HG02623 (cell line): ENCODE results near the gene CAMSAP3.
"Not testable (repeated sequence)": the region's sequence is repeated elsewhere in the genome, so short reads cannot be mapped to it uniquely, and the experiment has no call there.

Experiments used
- ATAC-seq: cut with Tn5 transposase; IDR thresholded peaks from one replicate; pipeline ENCODE4 v1.9.1; 2021; ENCODE audit warnings: moderate library complexity; ENCODE audit not compliant: unreplicated experiment

The CAMSAP3 gene

DNA sequence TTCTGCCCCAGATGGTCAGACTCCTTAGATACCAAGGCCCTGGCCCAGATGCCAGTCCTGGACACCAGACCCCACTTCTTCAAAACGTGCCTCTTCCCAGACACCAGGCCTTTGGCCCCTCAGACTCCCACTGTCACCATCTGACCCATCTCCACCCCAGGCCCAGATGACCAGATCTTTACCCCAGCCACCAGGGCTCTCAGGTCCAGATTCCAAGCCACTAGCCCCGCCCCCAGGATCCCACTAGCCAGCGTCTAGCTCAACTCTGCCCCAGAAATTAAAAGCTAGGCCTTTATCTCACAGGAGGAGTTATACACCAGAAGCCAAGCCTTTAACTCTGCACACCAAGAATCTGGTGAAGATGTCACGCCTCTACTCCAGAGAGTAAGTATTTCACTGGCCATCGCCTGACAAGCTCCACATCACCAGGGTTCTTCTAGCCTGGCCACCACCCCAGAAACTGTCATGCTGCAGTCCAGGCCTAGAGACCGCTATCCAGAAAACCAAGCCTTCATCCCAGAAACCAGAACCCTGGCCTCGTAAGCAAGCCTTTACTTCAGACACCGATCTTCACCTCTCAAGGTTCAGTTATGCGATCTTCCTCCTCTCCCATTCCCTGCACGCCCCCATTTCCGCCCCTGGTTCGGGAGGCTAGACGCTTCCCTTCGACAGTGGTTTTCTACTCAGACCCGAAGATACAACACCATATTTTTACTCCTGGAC lies 33.1 kb downstream of the CAMSAP3 start:
- ATAC-seq = no peak

DNA sequence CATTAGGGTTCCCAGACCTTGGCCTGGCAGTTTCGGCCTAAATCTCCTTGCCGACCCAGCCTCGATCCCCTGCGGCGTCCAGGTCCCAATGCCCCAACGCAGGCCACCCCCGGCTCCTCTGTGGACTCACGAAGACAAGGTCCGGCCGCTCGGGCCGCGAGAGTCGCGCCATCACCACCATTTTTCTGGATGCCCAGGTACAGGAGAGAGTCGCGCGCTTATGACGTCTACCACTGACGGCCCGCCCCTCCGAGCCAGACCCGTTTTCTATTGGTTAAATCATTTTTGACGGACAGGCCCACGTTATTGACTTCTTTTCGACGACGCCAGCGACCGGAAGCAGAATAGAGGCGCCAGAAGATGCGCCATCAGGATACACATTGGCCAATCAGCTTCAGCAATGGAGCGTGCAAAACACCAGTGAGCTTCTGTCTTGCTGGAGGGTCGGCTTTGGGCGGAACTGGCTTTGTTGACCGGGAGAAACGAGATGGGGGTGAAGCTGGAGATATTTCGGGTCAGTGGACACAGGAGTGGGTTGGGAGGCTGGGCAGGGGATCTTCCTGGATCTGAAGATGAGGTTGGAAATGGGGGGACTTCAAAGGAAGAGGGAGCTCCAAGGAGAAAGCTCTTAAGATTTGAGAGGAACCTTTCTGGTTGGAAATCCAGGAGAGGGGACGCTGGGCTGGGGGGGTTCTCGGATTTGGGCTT lies 33.8 kb downstream of the CAMSAP3 start, which contains the start of the genes PET100 and XAB2:
TSS of gene PET100 (plus strand) at position 447 of the 708 bp plus-strand sequence. CDS start at position 488, 41 bp downstream.
TSS of gene XAB2 (minus strand) at position 199 of the 708 bp plus-strand sequence. CDS start at position 181, 18 bp downstream.
- peak; percentile 82 for ATAC-seq

DNA sequence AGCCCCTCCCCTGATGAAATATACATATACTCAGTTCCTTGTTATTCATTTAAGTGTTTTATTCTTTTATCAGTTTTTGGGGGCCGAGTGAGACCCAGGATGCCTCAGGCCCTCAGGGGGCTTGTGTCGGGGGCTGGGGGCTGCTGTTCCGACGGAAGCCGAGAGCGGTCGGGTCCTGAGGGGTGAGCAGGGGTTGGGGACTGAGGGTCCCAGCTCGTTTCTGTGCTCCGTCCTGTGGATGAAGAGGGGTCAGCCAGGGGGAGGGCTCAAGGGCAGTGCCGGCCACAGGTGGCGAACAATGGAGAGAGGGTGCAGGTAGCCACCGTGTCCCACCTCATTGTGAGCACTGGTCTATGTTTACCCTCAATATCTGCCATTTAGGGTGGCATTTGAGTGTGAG lies 35.9 kb downstream of the CAMSAP3 start:
- ATAC-seq = no peak

DNA sequence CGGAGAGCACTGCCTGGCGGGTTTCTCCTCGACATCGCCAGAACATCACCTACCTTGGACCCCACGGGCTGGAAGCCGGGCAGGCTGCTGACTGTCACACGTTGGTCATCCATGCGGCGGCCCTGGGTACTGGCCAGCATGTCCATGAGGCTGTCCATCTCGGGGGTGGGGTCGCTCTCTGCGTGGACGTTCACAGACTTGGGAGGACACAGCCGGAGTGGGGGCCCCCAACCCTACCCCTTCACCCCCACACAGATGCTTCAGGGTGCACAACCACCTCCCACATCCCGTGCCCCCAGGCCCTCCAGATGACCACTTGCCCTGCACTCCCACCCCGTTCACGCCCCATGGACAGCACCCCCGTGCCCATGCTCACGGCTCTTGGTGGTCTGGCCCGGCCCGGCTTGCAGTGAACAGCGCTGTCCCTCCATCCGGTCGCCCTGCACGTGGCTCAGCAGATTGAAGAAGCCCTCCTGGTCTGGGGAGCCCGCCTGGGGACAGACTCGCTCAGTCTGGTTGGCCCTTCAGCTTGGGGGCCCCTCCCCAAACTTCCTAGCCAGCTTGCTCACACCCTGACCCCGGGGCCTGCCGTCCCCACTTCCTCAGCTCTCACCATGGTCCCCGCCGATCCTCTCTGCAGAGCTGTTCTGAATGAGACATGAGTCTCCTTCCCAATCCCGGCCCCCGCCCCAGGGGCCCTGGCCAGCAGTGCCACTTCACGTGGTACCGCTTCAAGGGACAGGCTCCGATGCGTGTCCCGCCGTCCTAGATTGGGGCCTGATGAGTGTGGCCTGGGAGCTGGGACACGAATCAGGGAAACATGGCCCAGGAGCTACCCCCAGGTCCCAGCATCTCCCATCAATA lies 36.9 kb downstream of the CAMSAP3 start:
- no peak for ATAC-seq

DNA sequence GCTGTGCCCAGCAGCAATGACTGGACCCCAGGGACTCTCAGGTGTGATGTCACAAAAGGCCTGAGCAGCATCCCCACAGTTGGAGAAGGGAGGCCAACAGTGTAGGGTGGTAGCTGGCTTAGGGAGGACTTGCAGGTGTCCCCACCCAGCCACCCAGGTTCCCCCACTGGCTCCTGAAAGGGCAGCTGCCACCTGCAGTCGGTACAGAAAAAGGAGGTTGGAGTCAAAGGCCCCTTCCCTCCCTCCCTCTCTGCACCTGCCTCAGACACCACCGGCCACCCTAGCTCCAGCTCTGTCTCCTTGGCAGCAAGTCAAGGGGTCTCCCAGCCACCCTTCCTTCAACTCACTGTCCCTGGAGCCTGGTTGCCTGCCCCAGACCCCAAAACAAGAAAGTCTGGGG lies 38.0 kb downstream of the CAMSAP3 start, which contains the start of gene PCP2:
TSS of gene PCP2 (minus strand) at position 22 of the 400 bp plus-strand sequence. CDS start 262 bp downstream, outside the sequence.
- ATAC-seq = no peak

GRCh38 chr19:7635670-7636069 lies 40.0 kb downstream of the CAMSAP3 start:
- no peak for ATAC-seq

DNA sequence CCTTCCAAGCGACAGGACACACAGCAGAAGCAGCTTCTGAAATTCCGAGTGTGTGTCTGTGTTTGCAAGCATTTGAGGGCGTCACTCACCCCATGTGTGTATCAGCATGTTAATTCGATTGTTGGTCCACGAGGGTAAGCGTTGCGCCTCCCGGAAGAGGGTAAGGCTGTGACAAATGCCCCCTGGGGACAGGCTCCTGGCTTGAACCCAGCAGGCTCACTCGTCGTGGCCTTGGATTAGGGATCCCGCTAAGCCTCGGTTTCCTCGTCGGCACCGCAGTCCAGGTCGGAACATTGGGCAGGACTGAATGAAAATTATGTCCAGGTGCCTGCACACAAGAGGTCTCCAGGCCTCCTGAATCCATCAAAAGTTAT lies 40.6 kb downstream of the CAMSAP3 start:
- no peak for ATAC-seq

DNA sequence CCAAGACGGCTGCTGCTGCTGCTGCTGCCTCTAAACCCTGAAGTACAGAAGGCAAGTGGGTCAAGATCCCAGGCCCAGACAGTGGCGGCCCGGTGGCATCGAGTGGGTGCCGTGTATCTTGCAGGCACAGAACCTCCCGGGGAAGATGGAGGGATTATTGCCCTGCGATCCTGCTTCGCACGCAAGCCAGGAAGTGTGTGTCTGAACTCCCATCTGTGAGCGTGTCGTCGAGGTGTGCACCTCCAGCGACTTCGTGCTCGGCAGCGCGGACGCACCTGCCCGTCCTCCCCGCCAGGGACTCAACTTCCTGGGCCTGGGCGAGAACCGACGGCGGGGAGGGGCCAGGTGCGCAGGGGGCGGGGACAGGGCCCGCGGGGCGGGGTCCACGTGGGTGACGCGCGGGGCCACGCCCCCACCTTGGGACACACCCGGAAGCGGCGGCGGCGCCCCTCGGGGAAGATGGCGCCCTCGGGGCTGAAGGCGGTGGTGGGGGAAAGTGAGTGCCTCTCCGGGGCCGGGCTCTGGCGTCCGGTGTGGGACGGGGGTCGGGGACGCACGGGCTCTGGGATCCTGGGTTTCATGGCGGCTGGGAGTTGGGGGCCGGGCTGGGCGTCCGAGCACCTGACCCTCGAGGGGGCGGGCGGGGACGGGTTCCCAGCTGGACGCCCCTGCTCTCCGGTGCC lies 41.2 kb downstream of the CAMSAP3 start, which contains the start of gene STXBP2:
TSS of gene STXBP2 (plus strand) at position 420 of the 683 bp plus-strand sequence. CDS start at position 460, 40 bp downstream.
- ATAC-seq = peak; percentile 66

GRCh38 chr19:7637374-7638256 lies 42.0 kb downstream of the CAMSAP3 start:
- ATAC-seq = no peak

DNA sequence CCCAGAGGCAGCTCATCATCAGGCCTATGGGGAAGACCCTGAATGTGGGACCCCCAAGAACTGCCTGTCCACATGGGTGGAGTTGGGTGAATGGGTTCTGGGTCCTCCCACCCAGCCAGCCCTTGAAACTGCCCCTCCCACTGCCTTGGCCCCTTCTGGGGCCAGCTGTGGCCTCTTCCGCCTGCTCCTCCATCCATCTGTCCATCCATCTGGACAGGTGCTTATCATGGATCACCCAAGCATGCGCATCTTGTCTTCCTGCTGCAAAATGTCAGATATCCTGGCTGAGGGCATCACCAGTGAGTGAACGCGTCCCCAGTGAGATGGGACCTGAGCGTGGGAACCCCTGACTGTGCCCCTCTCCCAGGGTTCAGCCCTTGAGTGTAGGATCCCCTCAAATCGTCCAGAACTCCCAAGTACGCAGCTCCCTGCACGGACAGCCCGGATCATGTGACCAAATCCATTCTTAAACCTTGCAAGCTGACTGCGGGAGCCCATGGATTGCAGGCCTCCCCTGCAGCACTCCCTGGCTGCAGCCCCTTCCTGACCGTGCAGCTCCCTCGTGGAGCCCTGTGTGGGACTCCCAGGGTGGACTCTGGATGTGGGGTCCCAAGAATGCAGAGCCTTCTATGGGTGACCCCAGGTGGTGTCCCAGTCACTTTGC lies 43.3 kb downstream of the CAMSAP3 start:
- no peak for ATAC-seq

- no peak for ATAC-seq
Observed at GRCh38 chr19:7639863-7640348, 44.2 kb downstream of the CAMSAP3 start.

GRCh38 chr19:7640803-7641202 lies 45.1 kb downstream of the CAMSAP3 start:
- no peak for ATAC-seq

- no peak for ATAC-seq
Observed at GRCh38 chr19:7641290-7642276, 45.9 kb downstream of the CAMSAP3 start.

DNA sequence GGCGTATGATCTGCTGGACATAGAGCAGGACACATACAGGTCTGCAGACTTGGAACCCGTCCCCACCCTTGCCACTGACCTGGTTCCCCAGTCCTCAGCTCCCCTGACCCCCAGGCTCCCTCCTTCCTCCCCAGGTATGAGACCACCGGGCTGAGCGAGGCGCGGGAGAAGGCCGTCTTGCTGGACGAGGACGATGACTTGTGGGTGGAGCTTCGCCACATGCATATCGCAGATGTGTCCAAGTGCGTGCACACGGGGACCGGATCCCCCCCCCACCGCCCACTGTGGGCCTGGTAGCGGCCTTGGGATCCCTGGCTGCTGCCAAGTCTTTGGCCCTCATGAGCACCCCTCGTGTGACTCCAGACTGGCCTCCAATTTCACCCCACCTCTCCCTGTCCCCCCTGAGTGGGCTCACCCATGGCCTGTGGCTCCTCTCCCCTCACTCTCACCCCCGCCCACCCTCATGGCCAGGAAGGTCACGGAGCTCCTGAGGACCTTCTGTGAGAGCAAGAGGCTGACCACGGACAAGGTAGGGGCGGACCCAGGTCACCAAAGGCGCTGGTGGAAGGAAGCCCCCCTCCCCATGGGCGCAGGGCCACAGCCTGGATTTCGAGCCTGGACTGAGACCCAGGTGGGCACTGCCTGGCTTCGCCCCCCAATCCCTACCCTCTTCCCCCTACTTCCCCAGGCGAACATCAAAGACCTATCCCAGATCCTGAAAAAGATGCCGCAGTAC lies 46.8 kb downstream of the CAMSAP3 start:
- no peak for ATAC-seq

DNA sequence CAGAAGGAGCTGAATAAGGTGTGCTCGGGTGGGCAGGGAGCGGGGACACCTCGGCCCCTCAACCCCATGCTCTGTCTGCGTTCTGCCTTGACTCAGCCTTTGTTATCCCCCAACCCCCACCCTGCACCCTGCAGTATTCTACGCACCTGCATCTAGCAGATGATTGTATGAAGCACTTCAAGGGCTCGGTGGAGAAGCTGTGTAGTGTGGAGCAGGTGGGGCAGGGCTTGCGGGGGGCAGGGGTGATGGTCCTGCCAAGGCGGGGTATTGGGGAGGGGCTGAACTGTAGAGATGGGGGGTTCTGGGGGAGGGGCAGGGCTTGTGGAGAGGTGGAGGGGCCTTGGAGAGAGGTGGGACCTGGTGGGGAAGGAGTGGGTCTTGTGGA lies 47.4 kb downstream of the CAMSAP3 start:
- ATAC-seq = no peak

GRCh38 chr19:7643629-7644549 lies 48.2 kb downstream of the CAMSAP3 start:
- not testable (repeated sequence) for ATAC-seq
